Measurements from ENCODE around the gene CORT.
"Not testable (repeated sequence)": the region's sequence is repeated elsewhere in the genome, so short reads cannot be mapped to it uniquely, and the experiment has no call there.

The CORT gene

DNA sequence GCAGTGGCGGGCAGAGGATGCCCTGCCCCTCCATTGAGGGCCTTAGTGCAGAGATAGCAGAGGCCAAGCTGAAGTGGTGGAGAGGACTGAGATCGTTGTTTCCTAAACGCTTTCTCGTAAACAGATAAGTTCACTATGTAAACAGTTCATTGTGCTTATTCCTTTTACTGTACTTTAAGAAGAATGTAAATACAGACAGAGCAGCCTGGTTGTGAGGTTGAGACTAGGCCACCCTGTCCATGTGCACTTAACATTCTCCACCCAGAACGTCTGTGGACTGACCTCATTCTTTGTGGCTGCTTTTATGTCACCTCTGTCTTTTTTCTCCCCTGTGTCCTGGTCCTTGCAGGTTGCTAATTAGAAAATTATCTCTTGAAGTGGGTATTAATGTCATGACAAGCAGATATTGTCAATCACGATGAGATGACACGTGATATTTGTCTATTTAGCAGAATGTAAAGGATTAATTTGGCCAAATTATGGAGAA lies 11.1 kb upstream of the CORT start:
- no peak for DNase-seq

DNA sequence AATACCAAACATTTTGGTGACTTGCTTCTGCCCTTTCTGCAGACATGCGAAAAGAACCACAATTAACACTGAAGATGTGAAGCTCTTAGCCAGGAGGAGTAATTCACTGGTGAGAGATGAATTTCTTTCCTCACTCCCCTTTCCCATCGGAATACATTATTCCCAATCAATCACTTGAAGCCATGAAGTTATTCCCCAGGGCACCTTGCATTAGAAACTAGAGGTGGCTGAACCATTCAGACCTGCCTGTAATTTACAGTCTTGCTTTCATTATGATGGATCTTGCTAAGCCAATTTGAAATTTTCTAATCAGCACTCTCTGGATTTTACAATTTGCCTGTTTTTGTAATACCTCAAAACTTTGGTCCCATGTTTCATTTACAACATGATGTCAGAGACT lies 9.5 kb upstream of the CORT start:
- DNase-seq, result no peak

DNA sequence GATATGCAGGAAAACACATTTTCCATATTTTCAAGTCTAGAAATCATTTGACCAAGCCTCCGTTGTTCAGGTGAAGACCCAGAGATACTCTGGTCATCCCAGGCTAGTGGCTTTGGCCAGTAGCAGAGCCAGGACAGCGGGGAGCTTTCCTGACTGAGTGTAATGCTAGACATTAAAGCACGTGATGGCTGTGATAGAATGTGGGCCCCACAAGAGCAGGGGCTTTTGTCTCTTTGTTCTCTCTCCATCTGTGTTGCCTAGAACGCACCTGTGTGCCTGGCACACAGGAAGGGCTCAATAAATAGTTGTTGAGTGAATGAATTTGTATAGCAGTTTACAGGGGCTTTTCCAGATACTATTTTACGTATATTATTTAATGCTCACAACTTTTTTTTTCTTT lies 9.0 kb upstream of the CORT start:
- no peak for DNase-seq

DNA sequence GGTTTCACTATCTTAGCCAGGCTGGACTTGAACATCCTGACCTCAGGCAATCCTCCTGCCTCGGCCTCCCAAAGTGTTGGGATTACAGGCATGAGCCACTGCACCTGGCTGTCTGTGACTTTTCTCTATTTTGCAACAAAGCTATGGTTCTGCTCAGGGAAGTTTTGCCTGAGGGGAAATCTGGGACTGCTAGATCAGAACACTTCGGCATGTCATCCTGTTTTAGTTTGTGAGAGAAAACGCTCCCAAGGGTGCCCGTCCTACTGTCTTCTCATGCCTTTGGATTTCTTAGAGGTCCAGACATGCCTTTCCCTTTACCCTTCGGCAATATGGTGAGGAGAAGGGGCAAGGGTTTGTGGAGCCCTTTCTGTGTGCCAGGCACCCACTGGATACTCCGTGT lies 5.6 kb upstream of the CORT start:
- no peak for DNase-seq

DNA sequence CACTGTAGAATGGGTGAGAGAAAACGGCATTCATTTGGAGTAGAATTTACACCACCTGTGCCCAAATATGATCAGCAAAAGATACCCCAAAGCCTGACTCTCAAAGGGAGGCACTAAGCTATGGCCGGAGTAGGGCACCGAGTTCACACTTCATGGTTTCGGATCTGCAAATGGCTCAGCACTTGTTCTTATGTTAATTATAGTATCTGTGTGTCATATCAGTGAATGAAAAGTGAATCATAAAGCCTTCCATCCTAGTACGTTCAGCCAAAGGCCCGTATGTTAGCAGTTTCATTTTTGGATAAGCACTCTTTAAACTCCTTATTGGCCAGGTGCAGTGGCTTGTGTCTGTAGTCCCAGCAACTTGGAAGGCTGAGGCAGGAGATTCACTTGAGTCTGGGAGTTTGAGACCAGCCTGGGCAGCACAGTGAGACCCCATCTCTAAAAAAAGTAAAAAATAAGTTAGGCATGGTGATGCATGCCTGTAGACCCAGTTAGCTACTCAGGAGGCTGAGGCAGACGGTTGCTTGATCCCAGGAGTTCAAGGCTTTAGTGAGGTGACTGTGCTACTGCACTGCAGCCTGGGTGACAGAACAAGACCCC lies 4.9 kb upstream of the CORT start:
- DNase-seq, result no peak

DNA sequence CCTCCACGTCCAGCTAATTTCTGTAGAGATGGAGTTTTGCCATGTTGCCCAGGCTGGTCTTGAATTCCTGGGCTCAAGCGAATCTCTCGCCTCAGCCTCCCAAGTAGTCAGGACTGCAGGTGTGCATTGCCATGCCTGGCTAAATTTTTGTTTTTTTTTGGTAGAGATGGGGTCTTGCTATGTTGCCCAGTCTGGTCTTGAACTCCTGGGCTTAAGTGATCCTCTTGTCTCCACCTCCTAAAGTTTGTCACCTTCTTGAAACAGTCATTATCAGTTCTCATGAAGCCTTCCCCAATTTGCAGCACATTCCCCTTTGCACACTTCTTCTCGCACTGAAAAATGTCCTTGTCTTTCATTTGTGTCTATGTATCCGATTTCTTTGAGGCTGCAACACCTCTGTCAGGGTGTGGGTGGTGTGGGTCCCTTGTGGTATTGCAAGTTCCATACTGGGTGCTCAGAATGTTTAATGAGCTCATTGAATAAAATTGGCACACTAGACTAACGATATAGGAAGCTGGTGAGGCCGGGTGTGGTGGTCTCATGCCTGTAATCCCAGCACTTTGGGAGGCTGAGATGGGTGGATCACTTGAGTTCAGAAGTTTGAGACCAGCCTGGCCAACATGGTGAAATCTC lies 2.9 kb upstream of the CORT start:
- no peak for DNase-seq

DNA sequence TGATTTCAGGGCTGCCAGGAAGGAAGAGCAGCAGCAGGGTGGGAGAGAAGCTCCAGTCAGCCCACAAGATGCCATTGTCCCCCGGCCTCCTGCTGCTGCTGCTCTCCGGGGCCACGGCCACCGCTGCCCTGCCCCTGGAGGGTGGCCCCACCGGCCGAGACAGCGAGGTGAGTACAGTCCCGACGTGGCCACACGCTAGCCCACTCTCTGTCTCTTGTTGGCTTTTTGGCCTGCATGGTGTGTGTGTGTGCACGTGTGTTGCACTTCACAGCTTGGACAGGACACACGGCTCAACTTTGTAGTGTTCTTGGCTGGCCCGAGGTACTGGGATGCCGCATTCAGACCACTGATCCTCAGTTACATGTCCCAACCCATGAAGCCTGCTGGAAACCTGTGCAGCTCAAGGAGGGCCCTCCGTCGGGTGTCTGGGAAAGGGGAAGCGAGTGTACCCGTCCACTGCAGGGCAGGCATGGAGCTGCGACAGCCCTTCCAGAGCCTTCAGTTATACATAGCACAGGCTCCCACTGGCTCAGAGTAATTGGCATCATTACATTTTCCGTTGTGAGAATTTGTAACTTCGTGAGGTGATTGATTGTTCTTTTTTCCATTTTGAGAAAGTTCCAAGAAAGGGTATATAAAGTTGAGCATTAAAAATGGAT lies 454 bp downstream of the CORT start:
- DNase-seq, result no peak

DNA sequence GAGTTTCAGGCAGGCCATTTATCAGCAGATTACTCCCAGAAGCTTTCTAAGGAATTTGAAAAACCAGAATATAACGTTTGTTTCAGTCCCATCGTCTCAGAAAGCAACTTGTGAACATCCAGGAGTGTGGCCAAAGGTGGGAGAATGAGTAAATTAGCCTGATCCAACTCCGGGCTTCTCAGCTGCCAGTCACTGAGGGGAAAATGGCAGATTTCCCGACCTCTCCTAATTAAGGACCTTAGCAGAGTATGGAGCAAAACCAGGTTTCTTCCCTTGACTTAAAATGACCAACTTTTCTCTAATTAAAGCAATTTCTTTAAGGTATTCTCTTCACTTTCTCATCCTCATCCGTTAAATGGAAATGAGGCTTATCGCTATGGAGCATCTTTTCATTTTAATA lies 1.0 kb downstream of the CORT start:
- DNase-seq, result no peak

DNA sequence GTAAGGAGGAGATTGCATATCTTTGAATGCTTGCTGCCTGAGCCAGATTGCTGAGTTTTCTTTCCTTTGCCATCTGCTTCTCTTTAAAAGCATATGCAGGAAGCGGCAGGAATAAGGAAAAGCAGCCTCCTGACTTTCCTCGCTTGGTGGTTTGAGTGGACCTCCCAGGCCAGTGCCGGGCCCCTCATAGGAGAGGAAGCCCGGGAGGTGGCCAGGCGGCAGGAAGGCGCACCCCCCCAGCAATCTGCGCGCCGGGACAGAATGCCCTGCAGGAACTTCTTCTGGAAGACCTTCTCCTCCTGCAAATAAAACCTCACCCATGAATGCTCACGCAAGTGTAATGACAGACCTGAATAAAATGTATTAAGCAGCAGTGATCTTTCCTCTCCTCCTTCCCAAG lies 1.5 kb downstream of the CORT start:
- peak; percentile 70 for DNase-seq

DNA sequence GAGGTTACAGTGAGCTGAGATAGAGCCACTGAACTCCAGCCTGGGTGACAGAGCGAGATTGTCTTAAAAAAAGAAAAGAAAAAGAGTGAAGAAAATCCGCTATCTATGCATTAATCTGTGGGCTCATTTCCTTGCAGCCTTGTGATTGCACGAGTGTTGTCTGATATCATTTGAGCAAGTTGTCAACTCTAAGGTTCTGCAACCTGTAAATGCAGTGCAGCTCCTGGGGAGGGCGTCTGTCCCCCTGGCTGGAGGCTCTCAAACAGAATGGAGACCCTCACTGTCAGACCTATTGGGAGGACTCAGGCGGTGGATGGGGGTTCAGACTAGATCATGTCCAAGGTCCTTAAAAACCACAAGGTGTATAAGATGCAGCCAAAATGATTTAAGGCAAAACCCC lies 6.2 kb downstream of the CORT start:
- DNase-seq, result no peak

DNA sequence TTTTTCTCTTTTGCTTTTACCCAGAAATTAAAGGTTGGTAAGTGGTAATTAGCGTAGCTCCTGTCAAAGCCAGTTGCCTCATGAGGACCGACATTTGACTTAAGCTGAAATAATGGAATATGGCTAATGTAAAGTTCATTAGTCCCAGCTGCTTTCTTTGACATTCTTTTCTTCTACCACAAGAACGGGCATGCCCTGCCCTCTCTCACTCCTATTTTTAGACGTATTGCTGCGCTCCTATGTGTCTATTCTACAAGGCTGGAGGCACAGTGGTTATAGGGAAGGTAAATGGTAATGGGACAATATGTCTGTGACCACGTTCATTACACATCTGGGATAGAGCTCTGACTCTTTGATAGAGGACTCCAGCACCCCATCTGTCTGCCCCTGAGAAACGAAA lies 6.8 kb downstream of the CORT start:
- peak; percentile 11 for DNase-seq

DNA sequence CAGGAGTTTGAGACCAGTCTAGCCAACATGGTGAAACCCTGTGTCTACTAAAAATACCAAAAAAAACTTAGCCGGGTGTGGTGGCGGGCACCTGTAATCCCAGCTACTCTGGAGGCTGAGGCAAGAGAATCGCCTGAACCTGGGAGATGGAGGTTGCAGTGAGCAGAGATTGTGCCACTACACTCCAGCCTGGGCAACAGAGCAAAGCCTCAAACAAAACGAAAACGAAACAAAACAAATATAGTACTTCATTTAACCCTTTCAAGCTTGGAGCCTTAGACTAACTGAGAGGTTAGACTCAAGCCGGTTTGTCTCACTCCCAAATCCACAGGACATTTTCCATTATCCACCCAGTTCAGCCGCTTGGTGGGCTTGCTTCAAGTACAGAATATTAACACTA lies 7.6 kb downstream of the CORT start:
- not testable (repeated sequence) for DNase-seq

DNA sequence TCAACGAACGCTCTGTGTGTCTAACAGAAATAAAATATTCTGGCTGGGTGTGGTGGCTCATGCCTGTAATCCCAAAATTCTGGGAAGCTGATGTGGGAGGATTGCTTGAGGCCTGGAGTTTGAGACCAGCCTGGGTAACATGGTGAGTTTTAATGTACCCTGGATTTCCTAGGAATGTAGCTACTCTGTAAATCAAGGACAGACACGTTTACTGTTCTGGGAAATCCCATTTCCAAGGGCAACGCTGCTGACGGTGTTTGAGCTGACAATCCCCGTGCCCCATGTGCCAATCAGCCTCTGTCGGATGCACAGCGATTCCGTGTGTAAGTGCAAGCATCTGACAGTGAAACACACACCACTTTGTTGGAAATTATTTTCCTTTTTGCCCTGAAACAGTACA lies 8.0 kb downstream of the CORT start:
- no peak for DNase-seq

DNA sequence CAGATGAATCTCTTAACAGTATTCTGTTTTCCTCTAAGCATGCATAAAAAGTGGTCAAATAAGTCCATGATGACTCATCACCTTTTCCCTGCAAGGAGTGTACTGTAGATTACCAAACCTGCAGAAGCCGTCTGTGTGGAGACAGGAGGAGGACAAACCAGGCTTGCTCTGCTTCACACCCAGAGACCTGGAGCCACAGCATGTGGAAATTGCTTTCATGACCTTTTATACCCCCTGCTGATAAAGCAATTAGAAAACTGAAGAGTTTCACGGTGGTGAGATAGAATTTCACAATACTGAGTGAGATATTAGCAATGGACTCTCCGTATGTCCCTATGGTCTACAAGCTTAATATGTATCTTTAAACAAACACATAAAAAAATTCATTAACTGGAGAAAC lies 9.4 kb downstream of the CORT start:
- DNase-seq, result peak; percentile 75

DNA sequence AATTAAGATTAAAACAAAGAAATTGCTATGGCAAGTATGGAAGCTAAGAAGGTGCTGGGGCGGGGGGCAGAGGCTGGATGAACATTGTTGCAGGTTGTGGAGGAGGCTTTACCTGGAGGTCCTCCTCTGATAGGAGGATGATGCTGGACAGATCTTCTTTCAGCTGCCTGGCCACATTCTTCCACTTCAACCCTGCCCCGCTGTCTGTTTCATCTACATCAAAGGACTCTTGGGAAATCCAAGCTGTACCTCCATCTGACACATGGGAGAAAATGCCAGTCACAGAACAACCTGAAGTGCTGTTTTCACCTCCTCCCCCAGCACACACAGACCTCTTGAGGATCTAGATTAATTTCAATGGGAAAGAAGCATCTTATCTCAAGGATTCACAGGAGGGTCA lies 17.2 kb downstream of the CORT start:
- no peak for DNase-seq

DNA sequence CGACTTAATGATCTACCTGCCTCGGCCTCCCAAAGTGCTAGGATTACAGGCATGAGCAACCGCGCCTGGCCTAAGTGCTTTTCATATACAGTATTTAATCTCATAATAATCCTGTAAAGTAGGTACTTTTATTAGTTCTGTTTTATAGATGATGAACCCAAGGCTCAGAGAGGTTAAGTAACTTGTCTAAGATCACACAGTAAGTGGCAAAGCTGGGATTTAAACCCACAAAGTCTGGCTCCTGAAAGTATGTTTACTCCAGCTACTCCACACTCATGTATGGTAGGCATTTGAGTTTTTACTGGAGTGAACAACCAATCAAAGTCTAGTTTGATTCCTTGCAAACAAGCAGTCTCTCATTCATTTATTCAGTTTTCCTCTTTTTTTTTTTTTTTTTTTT lies 20.2 kb downstream of the CORT start:
- DNase-seq, result no peak

DNA sequence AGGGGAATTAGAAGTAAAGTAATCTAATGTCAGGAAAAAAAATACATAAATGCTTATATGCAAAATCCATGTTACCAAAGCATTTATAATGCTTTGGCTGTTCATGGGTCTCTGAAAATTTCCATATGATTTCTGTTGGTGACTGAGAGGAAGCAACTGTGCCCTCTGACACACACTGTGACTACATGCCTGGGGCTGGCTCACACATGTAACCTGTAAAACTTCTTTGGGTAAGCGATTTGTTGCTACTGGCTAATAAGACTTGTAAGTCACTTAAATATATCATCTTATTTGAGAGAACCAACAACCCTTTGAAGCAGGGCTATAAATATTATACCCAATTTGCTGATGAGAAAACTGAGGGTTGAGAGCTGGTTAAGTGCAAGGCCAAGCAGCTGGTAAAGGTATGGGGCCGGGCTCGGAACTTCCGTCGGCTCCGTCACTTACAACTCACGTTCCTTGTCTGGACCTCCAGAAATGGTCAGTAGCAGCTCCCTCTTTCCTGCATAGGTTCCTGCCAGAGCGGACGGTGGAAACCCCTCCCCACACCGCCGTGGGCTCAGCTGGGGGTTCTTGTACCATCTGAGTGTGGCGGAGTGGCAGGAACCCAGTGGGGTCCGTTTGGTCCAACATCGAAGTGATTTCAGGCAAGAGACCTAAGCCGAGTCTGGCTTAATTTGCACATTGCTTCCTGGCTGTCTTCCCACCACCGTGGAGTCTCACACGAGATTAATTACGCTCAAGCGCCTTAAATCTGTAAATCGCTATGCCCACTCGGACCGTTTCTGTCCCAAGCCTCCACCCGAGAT lies 21.8 kb downstream of the CORT start:
- no peak for DNase-seq

DNA sequence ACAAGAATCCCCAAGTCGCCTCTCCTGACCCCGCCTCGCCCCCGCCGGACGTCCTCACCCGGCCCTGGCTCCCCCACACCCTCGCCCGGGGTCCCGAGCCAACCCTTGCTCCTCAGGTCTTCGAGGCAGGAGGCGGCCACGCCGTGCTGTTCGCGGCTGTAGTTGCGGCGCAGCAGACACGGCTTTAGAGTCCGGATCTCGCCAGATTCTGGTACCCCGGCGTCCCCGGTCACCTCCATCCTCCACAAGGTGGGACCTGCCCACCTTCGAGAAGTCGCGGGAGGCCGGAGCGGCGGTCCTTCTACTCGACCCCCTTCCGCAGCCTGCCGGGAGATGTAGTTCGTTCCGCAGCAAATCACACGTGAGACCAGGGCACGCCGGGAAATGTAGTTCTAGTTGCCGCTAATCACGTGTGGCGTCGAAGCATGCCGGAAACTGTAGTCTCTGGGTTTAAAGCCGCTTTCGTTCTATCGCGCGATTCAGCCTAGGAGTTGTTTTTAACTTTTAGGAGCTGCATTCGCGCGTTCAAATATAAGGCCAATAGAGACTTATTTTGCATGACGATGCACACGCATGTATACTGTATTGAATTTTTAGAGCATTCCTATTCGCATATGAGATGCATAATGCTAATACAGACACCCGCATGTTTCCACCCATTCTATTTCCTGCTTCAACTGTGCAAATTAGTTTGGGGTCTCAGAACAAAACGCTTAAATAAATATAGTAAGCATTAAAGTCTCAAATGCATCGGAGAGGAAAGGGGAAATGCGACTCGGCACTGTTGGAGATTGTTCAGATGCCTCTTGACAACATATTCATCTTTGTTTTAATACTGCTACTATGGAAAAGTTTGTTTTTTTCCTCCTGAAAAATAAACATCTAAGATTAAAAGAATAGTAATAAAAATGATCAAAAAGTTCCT lies 22.7 kb downstream of the CORT start, which contains the start of gene DFFA:
TSS of gene DFFA (minus strand) at position 310 of the 925 bp plus-strand sequence. CDS start at position 239, 71 bp downstream.
- peak; percentile 96 for DNase-seq

DNA sequence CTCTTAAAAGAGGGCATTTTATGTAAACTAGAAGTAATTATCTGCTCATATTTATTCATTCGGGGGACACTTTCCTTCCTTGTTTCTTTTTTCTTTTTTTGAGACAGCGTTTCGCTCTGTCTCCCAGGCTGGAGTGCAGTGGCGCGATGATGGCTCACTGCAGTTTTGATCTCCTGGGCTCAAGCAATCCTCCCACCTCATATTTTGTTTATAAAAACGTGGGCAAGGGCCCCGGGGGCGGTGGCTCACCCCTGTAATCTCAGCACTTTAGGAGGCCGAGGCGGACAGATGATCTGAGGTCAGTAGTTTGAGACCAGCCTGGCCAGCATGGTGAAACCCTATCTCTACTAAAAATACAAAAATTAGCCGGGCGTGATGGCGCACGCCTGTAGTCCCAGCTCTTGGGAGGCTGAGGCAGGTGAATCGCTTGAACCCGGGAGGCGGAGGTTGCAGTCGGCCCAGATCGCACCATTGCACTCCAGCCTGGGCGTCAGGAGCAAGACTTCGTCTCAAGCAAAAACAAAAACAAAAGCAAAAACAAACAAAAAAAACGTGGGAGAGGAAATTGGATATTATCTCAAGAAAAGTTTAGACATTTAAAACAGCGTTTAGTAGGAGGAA lies 23.4 kb downstream of the CORT start:
- DNase-seq, result no peak

DNA sequence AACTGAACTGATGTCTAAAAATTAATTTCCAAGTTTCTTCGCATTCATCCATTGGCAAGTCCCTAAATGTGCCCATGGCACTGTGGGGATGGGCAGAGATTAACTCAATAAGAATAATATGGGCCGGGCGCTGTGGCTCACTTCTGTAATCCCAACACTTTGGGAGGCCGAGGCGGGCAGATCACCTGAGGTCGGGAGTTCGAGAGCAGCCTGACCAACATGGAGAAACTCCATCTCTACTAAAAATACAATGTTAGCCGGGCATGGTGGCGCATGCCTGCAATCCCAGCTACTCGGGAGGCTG lies 24.4 kb downstream of the CORT start:
- not testable (repeated sequence) for DNase-seq

DNA sequence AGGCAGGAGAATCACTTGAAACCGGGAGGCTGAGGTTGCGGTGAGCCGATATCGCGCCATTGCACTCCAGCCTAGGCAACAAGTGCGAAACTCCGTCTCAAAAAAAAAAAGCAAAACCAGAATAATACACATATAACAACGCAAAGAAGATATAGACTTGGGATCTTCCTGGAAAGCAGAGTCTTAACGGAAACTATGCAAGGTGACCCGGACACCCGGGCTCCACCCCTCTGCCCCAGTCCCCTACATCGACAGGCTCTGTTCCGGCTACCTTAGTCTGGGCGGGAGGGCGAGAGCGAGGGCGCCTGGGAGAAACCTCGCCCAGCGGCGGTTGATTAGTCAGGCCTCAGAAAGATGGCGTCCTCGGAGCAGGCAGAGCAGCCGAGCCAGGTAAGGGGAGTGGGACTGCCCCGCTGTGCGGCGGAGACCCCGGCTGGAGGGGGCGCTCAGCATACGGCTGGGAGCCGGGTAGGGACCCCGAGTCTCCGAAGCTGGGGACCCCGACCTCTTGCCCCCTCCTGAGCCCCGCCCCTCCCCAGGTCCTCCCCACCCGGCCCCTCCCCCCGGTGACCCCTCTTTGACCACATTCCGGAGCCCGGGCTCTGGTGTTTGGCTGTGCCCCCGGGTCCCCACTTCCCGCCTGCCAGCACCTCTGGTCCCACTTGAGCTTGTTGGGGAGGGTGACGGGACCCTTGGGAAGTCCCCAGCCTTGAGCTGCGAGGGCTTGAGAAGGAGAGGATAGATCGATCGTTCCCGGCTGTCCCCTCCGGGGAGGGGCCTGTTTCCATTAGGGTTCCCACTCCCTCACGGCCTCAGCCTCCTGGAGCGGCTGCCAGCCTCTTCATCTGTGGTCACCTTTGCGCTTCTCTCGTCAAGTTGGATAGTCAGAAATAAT lies 25.0 kb downstream of the CORT start, which contains the start of gene PEX14:
TSS of gene PEX14 (plus strand) at position 338 of the 895 bp plus-strand sequence. CDS start at position 355, 17 bp downstream.
- peak; percentile 84 for DNase-seq

Data from fibroblast of skin of abdomen (primary cell).